Measurements from ENCODE around the gene DDX28.

DNA sequence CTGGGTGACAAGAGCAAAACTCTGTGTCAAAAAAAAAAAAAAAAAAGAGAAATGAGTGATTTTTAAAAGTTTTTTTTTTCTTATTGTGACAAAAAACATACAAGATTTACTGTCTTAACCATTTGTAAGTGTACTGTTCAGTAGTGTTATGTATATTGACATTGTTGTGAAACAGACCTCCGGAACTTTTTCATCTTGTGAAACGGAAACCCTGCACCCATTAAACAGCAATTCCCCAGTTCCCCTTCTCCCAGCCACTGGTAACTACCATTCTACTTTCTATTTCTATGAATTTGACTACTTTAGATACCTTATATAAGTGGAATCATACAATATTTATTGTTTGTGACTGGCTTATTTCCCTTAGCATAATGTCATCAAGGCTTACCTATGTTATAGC is 18.8 kb upstream of the DDX28 start:
- TF ChIP-seq, protein P1, sequence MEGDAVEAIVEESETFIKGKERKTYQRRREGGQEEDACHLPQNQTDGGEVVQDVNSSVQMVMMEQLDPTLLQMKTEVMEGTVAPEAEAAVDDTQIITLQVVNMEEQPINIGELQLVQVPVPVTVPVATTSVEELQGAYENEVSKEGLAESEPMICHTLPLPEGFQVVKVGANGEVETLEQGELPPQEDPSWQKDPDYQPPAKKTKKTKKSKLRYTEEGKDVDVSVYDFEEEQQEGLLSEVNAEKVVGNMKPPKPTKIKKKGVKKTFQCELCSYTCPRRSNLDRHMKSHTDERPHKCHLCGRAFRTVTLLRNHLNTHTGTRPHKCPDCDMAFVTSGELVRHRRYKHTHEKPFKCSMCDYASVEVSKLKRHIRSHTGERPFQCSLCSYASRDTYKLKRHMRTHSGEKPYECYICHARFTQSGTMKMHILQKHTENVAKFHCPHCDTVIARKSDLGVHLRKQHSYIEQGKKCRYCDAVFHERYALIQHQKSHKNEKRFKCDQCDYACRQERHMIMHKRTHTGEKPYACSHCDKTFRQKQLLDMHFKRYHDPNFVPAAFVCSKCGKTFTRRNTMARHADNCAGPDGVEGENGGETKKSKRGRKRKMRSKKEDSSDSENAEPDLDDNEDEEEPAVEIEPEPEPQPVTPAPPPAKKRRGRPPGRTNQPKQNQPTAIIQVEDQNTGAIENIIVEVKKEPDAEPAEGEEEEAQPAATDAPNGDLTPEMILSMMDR (conservative IDR thresholded peaks at IDR 0.05; ENCODE audit: low read depth, low read length) = no peak
- TF ChIP-seq EZH2 (IDR thresholded peaks at IDR 0.05; ENCODE audit: low read length, unreplicated experiment) (no peak), EZH2phosphoT487 (IDR thresholded peaks at IDR 0.05; ENCODE audit: borderline replicate concordance, low read length) (no peak)
